ENCODE results near the gene GANAB.

DNA sequence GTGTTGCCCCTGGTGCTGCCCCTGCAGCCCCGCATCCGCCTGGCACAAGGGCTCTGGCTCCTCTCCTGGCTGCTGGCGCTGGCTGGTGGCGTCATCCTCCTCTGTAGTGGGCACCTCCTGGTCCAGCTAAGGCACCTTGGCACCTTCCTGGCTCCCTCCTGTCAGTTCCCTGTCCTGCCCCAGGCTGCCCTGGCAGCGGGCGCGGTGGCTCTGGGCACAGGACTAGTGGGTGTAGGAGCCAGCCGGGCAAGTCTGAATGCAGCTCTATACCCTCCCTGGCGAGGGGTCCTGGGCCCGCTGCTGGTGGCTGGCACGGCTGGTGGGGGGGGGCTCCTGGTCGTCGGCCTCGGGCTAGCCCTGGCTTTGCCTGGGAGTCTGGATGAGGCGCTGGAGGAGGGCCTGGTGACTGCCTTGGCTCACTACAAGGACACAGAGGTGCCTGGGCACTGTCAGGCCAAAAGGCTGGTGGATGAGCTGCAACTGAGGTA, 33.1 kb downstream of the GANAB start:
- TF ChIP-seq, protein P1, sequence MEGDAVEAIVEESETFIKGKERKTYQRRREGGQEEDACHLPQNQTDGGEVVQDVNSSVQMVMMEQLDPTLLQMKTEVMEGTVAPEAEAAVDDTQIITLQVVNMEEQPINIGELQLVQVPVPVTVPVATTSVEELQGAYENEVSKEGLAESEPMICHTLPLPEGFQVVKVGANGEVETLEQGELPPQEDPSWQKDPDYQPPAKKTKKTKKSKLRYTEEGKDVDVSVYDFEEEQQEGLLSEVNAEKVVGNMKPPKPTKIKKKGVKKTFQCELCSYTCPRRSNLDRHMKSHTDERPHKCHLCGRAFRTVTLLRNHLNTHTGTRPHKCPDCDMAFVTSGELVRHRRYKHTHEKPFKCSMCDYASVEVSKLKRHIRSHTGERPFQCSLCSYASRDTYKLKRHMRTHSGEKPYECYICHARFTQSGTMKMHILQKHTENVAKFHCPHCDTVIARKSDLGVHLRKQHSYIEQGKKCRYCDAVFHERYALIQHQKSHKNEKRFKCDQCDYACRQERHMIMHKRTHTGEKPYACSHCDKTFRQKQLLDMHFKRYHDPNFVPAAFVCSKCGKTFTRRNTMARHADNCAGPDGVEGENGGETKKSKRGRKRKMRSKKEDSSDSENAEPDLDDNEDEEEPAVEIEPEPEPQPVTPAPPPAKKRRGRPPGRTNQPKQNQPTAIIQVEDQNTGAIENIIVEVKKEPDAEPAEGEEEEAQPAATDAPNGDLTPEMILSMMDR (conservative IDR thresholded peaks at IDR 0.05 in 1 of 2, IDR thresholded peaks at IDR 0.05 in 1 of 2; ENCODE audit: low read depth in 1 of 2, low read length in 2 of 2), result no peak
- TF ChIP-seq EZH2 (IDR thresholded peaks at IDR 0.05; ENCODE audit: low read length, missing control alignments), result no peak

Data from fibroblast of lung (primary cell).